BLaER1 (cell line): ENCODE data around the gene CD164.
"Not testable (repeated sequence)": the region's sequence is repeated elsewhere in the genome, so short reads cannot be mapped to it uniquely, and the experiment has no call there.

Source experiments
- H3K27ac ChIP-seq: shearing (Covaris generic); formaldehyde crosslinking; 2 replicates; pipeline ENCODE4 v1.8.1; 2022
- H3K27me3 ChIP-seq: shearing (Covaris generic); formaldehyde crosslinking; 2 replicates; pipeline ENCODE4 v1.8.1; 2022
- H3K36me3 ChIP-seq: shearing (Covaris generic); formaldehyde crosslinking; 2 replicates; pipeline ENCODE4 v1.8.1; 2022
- H3K4me1 ChIP-seq: shearing (Covaris generic); formaldehyde crosslinking; 2 replicates; pipeline ENCODE4 v1.8.1; 2022
- H3K4me2 ChIP-seq: shearing (Covaris generic); formaldehyde crosslinking; 2 replicates; pipeline ENCODE4 v1.8.1; 2022
- H3K4me3 ChIP-seq: shearing (Covaris generic); formaldehyde crosslinking; 2 replicates; pipeline ENCODE4 v1.8.1; 2022
- H3K9ac ChIP-seq: shearing (Covaris generic); formaldehyde crosslinking; 2 replicates; pipeline ENCODE4 v1.8.1; 2022
- H3K9me3 ChIP-seq: shearing (Covaris generic); formaldehyde crosslinking; 2 replicates; pipeline ENCODE4 v1.8.1; 2022
- H4K20me1 ChIP-seq: shearing (Covaris generic); formaldehyde crosslinking; 2 replicates; pipeline ENCODE4 v1.8.1; 2022
- Cebpa-rat ChIP-seq: shearing (Covaris generic); IDR thresholded peaks from 2 replicates; pipeline ENCODE4 v1.8.1; 2022

Gene CD164

GRCh38 chr6:109347779-109348178 lies 34.5 kb downstream of the CD164 start:
- no peak overlapping the region for H3K4me2 ChIP-seq
- H3K36me3 ChIP-seq: no peaks in the 10 kb centered on the region
- H3K9ac ChIP-seq: no peak overlapping the region
- no peak overlapping the region for H3K27ac ChIP-seq
- peaks cover 28% of the 10 kb centered on the region for H3K4me1 ChIP-seq
- H4K20me1 ChIP-seq: no peaks in the 10 kb centered on the region
- no peaks in the 10 kb centered on the region for H3K9me3 ChIP-seq
- no peaks in the 10 kb centered on the region for H3K27me3 ChIP-seq
- no peak overlapping the region for H3K4me3 ChIP-seq
- TF ChIP-seq Cebpa-rat: no peak

DNA sequence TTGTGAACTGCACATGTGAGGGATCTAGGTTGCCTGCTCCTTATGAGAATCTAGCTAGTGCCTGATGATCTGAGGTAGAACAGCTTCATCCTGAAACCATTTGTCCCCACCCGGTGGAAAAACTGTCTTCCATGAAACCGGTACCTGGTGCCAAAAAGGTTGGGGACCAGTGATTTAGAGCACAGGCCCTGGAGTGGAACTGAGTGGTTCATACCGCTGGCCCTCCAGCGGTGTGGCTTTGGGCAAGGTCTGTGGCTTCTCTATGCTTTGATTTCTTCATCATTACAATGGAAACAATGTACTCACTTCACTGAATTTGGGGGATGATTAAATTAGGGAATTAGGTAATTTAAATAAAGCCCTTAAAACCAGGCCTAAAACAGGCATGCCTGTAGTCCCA lies 36.3 kb downstream of the CD164 start:
- Histone ChIP-seq H3K9ac (no peak overlapping the region), H3K27me3 (no peaks in the 10 kb centered on the region), H3K4me1 (peaks cover 13% of the 10 kb centered on the region; the same call in 1 of the 2 replicates), H4K20me1 (no peaks in the 10 kb centered on the region), H3K4me2 (no peak overlapping the region; the same call in 1 of the 2 replicates), H3K9me3 (no peaks in the 10 kb centered on the region), H3K4me3 (no peak overlapping the region), H3K36me3 (no peaks in the 10 kb centered on the region), H3K27ac (no peak overlapping the region)
- TF ChIP-seq Cebpa-rat: no peak

GRCh38 chr6:109344226-109344625 lies 38.0 kb downstream of the CD164 start:
- no peak overlapping the region for H3K4me2 ChIP-seq
- H3K9ac ChIP-seq: no peak overlapping the region
- H3K9me3 ChIP-seq: no peaks in the 10 kb centered on the region
- H4K20me1 ChIP-seq: no peaks in the 10 kb centered on the region
- no peaks in the 10 kb centered on the region for H3K36me3 ChIP-seq
- H3K4me1 ChIP-seq: peaks cover 15% of the 10 kb centered on the region; the same call in 1 of the 2 replicates
- H3K4me3 ChIP-seq: no peak overlapping the region
- H3K27ac ChIP-seq: no peak overlapping the region
- no peaks in the 10 kb centered on the region for H3K27me3 ChIP-seq
- TF ChIP-seq Cebpa-rat: no peak

GRCh38 chr6:109343518-109343917 lies 38.7 kb downstream of the CD164 start:
- Histone ChIP-seq H4K20me1 (no peaks in the 10 kb centered on the region), H3K27me3 (no peaks in the 10 kb centered on the region), H3K27ac (no peak overlapping the region)

DNA sequence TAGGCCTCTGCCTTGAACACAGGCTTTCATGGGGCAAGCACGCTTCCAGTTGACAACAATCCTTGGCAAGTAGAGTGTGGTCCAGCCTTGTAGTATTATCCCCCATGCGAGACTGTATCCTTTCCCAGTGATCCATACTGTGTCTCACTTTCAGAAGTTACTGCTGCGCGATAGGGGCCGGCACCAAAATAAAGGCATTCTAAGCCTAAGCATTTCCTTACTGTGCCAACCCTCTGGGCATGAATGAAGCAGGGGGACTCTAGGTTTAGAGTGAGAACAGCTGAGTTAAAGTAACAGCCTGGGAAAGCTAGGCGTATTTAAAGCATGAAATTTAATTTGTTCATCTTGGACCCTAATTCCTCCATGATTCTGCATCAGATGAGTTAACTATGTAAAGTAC lies 39.4 kb downstream of the CD164 start:
- Histone ChIP-seq H3K4me2 (no peak overlapping the region), H3K9me3 (no peaks in the 10 kb centered on the region), H3K36me3 (no peaks in the 10 kb centered on the region), H3K27me3 (no peaks in the 10 kb centered on the region), H4K20me1 (no peaks in the 10 kb centered on the region), H3K9ac (no peak overlapping the region), H3K4me3 (no peak overlapping the region), H3K4me1 (peaks cover 20% of the 10 kb centered on the region), H3K27ac (no peak overlapping the region)
- TF ChIP-seq Cebpa-rat: no peak

More at GRCh38 chr6:109343518-109343917, 38.7 kb downstream of the CD164 start:
- no peak overlapping the region for H3K9ac ChIP-seq
- no peak for TF ChIP-seq Cebpa-rat
- H3K9me3 ChIP-seq: no peaks in the 10 kb centered on the region
- peaks cover 17% of the 10 kb centered on the region for H3K4me1 ChIP-seq
- no peaks in the 10 kb centered on the region for H3K36me3 ChIP-seq
- no peak overlapping the region for H3K4me2 ChIP-seq
- no peak overlapping the region for H3K4me3 ChIP-seq

DNA sequence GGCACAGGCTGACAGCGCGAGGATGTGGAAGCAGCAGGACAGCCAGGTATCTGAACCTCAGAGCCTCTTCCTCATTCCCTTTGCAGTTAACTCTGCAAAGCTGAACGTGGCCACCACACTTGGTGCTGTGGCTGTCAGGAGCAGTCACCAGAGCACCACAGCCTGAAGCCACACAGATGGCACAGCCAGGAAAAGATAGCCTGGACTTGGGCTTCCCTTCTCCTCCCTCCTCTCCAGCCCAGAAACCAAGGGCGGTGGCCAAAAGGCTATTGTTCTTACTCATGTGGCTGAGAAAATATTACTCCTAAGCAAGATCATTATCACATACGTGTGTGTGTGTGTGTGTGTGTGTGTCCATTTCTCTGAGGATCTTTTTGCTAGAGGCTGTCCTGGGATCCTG lies 39.8 kb downstream of the CD164 start:
- no peak overlapping the region for H3K4me2 ChIP-seq
- H3K27me3 ChIP-seq: no peaks in the 10 kb centered on the region
- no peaks in the 10 kb centered on the region for H3K36me3 ChIP-seq
- no peak overlapping the region for H3K4me3 ChIP-seq
- 0 out of 2 replicates have a peak overlapping the region, but pooled peaks have one; percentile 6 for H3K27ac ChIP-seq
- TF ChIP-seq Cebpa-rat: no peak
- no peaks in the 10 kb centered on the region for H4K20me1 ChIP-seq
- H3K9me3 ChIP-seq: no peaks in the 10 kb centered on the region
- peaks cover 20% of the 10 kb centered on the region for H3K4me1 ChIP-seq
- no peak overlapping the region for H3K9ac ChIP-seq

GRCh38 chr6:109340811-109341210 lies 41.5 kb downstream of the CD164 start:
- Histone ChIP-seq H3K9ac (no peak overlapping the region), H3K36me3 (no peaks in the 10 kb centered on the region), H3K4me3 (no peak overlapping the region), H3K27me3 (no peaks in the 10 kb centered on the region), H3K4me2 (no peak overlapping the region), H3K27ac (no peak overlapping the region), H4K20me1 (no peaks in the 10 kb centered on the region), H3K9me3 (no peaks in the 10 kb centered on the region), H3K4me1 (peaks cover 15% of the 10 kb centered on the region)
- TF ChIP-seq Cebpa-rat: no peak

GRCh38 chr6:109339906-109340678 lies 42.2 kb downstream of the CD164 start:
- H3K4me1 ChIP-seq: peaks cover 15% of the 10 kb centered on the region
- H3K9ac ChIP-seq: no peak overlapping the region
- H3K27me3 ChIP-seq: no peaks in the 10 kb centered on the region
- H4K20me1 ChIP-seq: no peaks in the 10 kb centered on the region
- H3K9me3 ChIP-seq: no peaks in the 10 kb centered on the region
- no peak overlapping the region; the same call in 1 of the 2 replicates for H3K27ac ChIP-seq
- no peak overlapping the region for H3K4me3 ChIP-seq
- H3K36me3 ChIP-seq: no peaks in the 10 kb centered on the region
- TF ChIP-seq Cebpa-rat: no peak
- no peak overlapping the region for H3K4me2 ChIP-seq

- Histone ChIP-seq H3K4me2 (no peak overlapping the region), H3K4me3 (no peak overlapping the region), H3K27ac (no peak overlapping the region), H3K9ac (no peak overlapping the region), H3K36me3 (no peaks in the 10 kb centered on the region), H4K20me1 (no peaks in the 10 kb centered on the region), H3K27me3 (no peaks in the 10 kb centered on the region), H3K9me3 (no peaks in the 10 kb centered on the region; the same call in 1 of the 2 replicates), H3K4me1 (peaks cover 15% of the 10 kb centered on the region)
- TF ChIP-seq Cebpa-rat: no peak
Observed at GRCh38 chr6:109336221-109336961, 45.9 kb downstream of the CD164 start.

DNA sequence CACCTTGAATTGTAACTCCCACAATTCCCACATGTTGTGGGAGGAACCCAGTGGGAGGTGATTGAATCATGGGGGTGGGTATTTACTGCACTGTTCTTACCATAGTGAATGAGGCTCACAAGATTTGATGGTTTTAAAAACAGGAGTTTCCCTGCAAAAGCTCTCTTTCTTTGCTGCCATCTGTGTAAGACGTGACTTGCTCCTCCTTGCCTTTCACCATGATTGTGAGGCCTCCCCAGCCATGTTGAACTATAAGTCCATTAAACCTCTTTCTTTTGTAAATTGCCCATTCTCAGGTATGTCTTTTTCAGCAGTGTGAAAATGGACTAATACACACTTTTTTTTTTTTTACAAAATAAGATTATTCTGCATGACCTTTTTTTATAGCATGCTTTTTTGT lies 48.4 kb downstream of the CD164 start:
- not testable (repeated sequence) for H3K9me3 ChIP-seq, H3K27ac ChIP-seq, H4K20me1 ChIP-seq, H3K27me3 ChIP-seq, H3K4me3 ChIP-seq, H3K4me1 ChIP-seq, H3K36me3 ChIP-seq, H3K9ac ChIP-seq, H3K4me2 ChIP-seq
